ENCODE results near the gene DSCAML1.

The DSCAML1 gene

DNA sequence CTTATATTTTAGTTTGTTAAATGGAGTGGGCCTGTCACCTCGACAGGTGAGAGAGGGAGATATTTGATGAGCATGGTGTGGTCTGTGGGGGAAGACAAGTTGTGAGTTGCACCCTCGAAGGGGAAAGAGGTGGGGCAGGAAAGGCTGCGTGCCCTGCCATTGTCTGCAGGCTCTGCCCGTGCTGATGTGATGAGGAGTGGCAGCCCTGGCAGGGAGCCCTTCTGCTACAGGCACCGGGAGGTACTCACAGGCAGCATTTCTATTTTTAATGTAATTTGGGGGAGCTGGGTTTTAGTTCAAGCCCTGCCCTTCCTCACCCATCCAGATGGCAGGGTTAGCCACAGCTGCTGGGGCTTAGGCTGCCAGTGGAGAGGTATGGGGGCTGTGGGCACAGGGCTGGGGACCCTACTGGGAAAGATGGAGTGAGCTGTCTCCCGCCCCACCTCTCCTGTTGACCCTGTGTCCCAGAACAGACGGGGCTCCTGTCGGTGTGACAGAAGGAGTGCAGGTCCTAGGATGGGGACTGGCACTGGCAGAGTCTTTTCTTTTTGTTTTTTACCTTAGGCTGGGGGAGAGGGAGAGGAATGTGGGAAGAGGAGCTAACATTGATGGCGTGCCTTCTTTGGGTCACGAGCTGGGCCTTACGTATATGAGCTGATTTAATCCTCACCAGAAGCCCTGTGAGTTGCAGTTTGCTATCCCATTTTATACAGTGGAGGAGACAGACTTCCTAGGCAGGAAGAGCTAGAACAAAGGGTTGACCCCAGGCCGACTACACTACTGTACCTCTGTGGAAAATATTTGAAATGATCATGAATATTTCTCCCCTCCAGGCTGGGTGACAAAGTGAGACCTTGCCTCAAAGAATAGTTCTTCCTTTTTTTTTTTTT, 417.8 kb downstream of the DSCAML1 start:
- DNase-seq (ENCODE audit: low read depth in 2 of 2) = no peak

Measured in stimulated activated CD4-positive, alpha-beta T cell treated with anti-CD3 and anti-CD28 coated beads, Interleukin-12 subunit alpha, Interleukin-12 subunit beta, amount 100 ng/mL, for 24 hours (primary cell).